BJ (cell line): ENCODE data around the gene ZNF729. TPM values are rescaled to one million over a fixed set of nuclear protein-coding genes. Genes with fewer than 3 reads are reported as not detected.
"Not testable (repeated sequence)": the region's sequence is repeated elsewhere in the genome, so short reads cannot be mapped to it uniquely, and the experiment has no call there.

ENCODE experiments used
- CTCF ChIA-PET: fragments of 350-600 bp; formaldehyde crosslinking; extraction: SDS; loops from one replicate; lab custom pipeline; 2021; ENCODE audit warnings: antibody characterized with exemption, inconsistent platforms; lab: Yijun Ruan, JAX
- POLR2A ChIA-PET: fragments of 300-600 bp; sonication (Branson Sonifier 250); formaldehyde crosslinking; extraction: SDS; loops from one replicate; lab custom pipeline; 2021; ENCODE audit warnings: antibody characterized with exemption; lab: Charles Lee
- DNase-seq: peaks from one replicate; pipeline ENCODE4 v3.0.0-alpha.2; 2011; ENCODE audit warnings: low read depth
- H3K27me3 ChIP-seq: 2 replicates; pipeline ENCODE4 v1.6.0; 2011; ENCODE audit warnings: low read length; ENCODE audit not compliant: control insufficient read depth, insufficient read depth
- H3K36me3 ChIP-seq: 2 replicates; pipeline ENCODE4 v1.5.1; 2011; ENCODE audit warnings: low read length; ENCODE audit not compliant: control insufficient read depth, insufficient read depth
- H3K4me3 ChIP-seq: 2 replicates; pipeline ENCODE4 v1.5.1; 2011; ENCODE audit warnings: low read depth, mild to moderate bottlenecking, control low read depth, low read length
- polyA plus RNA-seq: library from polyadenylated mRNA; depleted of rRNA; stranded (reverse); fragments of >200 nt; gene quantifications from 2 replicates; pipeline ENCODE4 v1.2.3, GENCODE V29; 2011
- TF ChIP-seq, protein P1 (sequence below): IDR thresholded peaks from 2 replicates; pipeline ENCODE4 v1.5.1; 2011; ENCODE audit warnings: low read depth, mild to moderate bottlenecking, control low read depth, inconsistent platforms, low read length, moderate library complexity; ENCODE audit not compliant: insufficient read depth

Gene ZNF729
- polyA plus RNA-seq, 1 experiment = not detected

DNA sequence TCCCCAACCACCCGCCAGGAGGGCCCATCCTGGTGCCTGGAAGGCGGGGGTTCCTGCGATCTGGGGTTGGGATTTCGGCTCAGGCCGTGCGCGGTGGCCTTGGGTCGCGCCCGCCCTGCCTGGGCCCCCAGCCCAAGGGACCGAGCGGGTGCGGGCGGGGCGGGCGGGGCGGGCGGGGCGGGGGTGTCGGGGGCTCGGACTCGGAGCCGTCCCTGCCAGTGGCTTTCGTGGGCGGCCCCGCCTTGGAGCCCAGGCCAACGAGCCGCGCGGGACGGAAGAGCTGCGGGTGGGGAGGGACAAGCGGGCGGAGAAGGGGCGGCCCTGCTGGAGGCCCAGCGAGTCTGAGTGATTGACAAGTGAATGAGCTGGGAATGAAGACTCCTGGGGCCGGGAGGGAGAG lies 24.6 kb upstream of the ZNF729 start:
- POLR2A ChIA-PET = no interaction called here
- TF ChIP-seq, protein P1, sequence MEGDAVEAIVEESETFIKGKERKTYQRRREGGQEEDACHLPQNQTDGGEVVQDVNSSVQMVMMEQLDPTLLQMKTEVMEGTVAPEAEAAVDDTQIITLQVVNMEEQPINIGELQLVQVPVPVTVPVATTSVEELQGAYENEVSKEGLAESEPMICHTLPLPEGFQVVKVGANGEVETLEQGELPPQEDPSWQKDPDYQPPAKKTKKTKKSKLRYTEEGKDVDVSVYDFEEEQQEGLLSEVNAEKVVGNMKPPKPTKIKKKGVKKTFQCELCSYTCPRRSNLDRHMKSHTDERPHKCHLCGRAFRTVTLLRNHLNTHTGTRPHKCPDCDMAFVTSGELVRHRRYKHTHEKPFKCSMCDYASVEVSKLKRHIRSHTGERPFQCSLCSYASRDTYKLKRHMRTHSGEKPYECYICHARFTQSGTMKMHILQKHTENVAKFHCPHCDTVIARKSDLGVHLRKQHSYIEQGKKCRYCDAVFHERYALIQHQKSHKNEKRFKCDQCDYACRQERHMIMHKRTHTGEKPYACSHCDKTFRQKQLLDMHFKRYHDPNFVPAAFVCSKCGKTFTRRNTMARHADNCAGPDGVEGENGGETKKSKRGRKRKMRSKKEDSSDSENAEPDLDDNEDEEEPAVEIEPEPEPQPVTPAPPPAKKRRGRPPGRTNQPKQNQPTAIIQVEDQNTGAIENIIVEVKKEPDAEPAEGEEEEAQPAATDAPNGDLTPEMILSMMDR = no peak

DNA sequence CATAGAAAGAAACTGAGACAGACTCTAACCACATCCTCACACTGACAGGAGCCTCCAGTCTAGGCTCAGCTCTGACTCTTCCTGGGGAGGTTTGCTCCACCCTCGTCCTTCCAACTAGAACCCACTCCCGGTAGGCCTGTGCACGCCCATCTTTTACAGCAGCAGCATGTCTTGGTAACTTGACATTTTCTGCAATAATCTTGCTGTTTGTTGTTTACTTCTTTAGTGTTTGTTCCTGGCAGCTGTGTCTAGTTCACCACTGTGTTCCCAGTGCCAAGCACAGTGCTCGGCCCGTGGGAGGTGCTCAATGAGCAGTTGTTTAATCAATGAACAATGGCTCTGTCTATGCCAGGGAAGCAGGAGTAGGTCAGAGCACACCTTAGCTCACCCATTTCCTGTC lies 23.1 kb upstream of the ZNF729 start:
- CTCF ChIA-PET = no interaction called here
- no peak overlapping the region for H3K4me3 ChIP-seq

More for the DNA sequence above, 24.6 kb upstream of the ZNF729 start:
- no peak for DNase-seq
- no peak overlapping the region for H3K4me3 ChIP-seq
- H3K27me3 ChIP-seq = no peaks in the 10 kb centered on the region
- CTCF ChIA-PET = no interaction called here
- no peaks in the 10 kb centered on the region for H3K36me3 ChIP-seq

DNA sequence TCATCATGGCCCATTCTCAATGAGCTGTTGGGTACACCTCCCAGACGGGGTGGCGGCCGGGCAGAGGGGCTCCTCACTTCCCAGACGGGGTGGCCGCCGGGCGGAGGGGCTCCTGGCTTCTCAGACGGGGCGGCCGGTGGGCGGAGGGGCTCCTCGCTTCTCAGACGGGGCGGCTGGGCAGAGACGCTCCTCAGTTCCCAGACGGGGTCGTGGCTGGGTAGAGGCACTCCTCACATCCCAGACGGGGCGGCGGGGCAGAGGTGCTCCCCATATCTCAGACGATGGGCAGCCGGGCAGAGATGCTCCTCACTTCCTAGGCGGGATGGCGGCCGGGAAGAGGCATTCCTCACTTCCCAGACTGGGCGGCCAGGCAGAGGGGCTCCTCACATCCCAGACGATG lies 35.3 kb downstream of the ZNF729 start:
- POLR2A ChIA-PET, DNase-seq, H3K27me3 ChIP-seq, H3K36me3 ChIP-seq, CTCF ChIA-PET, H3K4me3 ChIP-seq: not testable (repeated sequence)

More for the DNA sequence above, 23.1 kb upstream of the ZNF729 start:
- Histone ChIP-seq H3K36me3 (no peaks in the 10 kb centered on the region), H3K27me3 (no peaks in the 10 kb centered on the region)
- TF ChIP-seq, protein P1 = no peak
- DNase-seq = no peak
- POLR2A ChIA-PET = no interaction called here

DNA sequence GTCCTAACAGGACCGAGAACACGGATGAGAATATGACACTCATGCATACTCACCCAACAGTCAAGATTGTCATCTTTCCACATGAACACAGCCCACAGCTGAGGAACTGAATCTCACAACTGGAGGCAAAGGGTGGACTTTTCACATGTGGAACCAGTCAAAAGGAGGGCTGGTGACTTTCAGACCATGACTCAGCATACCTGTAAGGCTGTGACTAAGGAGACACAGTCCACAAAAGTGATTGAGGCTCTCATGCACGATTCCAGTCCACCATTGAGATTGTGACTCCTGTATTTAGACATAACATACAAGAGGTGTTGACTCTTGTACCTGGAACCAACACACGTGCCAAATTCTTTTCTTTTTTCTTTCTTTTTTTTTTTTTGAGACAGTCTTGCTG lies 40.0 kb downstream of the ZNF729 start:
- POLR2A ChIA-PET = no interaction called here
- no peaks in the 10 kb centered on the region for H3K36me3 ChIP-seq
- no peaks in the 10 kb centered on the region for H3K27me3 ChIP-seq
- TF ChIP-seq, protein P1 = no peak
- CTCF ChIA-PET = no interaction called here
- no peak for DNase-seq
- H3K4me3 ChIP-seq = no peak overlapping the region

DNA sequence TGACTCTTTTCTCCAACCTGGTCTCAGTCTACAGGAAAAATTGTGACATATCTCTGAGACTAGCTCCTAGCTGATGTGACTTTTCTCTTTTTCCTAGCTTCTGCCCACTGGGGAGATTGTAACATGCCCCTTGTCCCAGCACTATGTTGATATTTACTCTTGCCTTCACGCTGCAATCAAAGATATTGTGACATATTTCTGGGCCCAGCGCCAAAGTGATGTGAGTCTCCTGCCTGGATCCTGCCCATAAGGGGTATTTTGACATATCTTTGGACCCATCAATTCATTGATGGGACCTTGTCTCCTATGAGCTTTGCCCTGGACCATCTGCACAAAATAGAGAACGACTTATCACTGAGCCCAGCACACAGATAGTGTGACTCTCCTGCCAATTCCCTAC lies 41.1 kb downstream of the ZNF729 start:
- DNase-seq = no peak
- Histone ChIP-seq H3K27me3 (no peaks in the 10 kb centered on the region), H3K4me3 (no peak overlapping the region), H3K36me3 (no peaks in the 10 kb centered on the region)
- CTCF ChIA-PET = no interaction called here
- POLR2A ChIA-PET = no interaction called here
- TF ChIP-seq, protein P1 = no peak

DNA sequence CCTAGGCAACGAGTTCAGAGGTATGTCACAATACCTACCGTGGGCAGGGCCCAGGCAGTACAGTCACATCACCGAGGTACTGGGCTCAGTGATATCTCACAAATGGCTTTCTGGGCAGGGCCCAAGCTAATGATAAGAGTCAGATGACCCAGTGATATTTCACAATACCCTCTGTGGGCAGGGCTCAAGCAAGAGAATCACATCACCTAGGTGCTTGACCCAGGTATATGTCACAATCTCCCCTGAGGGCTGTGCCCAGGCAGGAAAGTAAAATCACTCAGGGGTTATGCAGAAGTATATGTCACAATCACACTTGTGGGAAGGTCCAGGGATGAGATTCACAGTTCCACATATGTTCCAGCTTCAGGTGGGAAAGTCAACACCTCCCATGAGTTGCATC lies 45.3 kb downstream of the ZNF729 start:
- H3K27me3 ChIP-seq = no peaks in the 10 kb centered on the region
- CTCF ChIA-PET = no interaction called here
- TF ChIP-seq, protein P1 = no peak
- H3K36me3 ChIP-seq = no peaks in the 10 kb centered on the region
- POLR2A ChIA-PET = no interaction called here
- DNase-seq = no peak
- H3K4me3 ChIP-seq = no peak overlapping the region
